Stimulated activated CD4-positive, alpha-beta T cell treated with anti-CD3 and anti-CD28 coated beads, Interleukin-1b, Interleukin-23, amount 100 ng/mL, for 1 hour (primary cell): ENCODE data around the gene DGAT2.

Experiments
- DNase-seq, 2 donors: peaks; one replicate each; pipeline ENCODE4 v3.0.0-alpha.2; 2020; ENCODE audit warnings: low read depth in 2 of 2

The DGAT2 gene

GRCh38 chr11:75801362-75802020, 32.9 kb downstream of the DGAT2 start:
- DNase-seq, result no peak

- DNase-seq, result no peak
Measured at GRCh38 chr11:75802021-75802912, 33.7 kb downstream of the DGAT2 start.

- DNase-seq, result peak in 1 of 2 donors; percentile 59
Measured at GRCh38 chr11:75802913-75803820, 34.6 kb downstream of the DGAT2 start.

DNA sequence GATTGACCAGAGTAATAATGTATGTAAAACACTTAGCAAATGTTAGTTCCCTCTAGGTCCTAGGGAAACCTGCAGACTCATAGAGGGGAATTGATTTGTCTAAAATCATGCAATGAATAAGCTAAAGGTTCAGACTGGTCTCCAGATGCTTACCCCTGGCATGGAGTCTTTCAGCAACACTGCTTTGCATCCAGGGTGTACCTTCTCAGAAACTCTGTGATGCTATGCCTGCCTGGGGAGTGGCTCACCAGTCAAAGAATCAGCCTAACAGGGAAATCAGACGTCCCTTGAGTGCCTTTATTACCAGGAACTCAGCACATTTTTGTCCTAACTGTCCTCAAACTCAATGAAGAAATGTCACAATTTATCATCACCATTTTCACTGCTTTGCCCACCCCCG, 40.5 kb downstream of the DGAT2 start:
- DNase-seq, result no peak

GRCh38 chr11:75809991-75810390, 41.4 kb downstream of the DGAT2 start:
- DNase-seq, result no peak

DNA sequence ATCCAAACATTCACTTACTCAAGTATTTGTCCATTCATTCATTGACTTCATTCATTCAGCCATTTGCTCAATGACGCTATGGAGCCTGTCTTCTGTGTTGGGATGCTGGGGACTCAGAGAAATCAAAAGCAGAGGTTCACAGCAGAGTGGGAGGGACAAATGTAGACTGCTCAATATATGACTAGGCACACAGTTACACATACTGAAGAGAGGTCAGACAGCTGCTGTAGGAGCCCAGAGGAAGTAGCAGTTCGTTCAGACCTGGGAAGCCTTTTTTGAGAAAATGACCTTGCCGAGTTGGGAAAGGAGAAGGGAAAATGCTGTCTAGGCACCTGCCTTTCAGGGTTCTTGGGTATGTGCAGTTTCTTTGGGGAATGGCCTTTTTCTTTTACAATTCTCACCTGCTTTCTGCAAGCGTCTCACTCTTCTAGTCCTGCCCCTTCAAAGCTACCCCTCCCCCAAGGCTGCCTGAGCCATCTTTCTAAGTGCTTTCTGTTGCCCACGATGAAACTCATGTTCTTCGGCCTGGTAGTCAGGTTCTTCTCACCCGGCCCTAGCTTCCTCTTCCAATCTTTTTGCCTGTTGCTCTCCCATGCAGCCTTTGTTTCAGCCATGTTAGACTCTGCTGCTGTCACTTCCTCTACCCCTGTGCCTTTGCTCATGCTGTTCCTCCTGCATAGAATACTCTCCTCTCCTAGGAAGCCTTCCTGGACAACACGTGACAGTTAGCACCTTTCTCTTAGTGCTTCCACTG, 42.2 kb downstream of the DGAT2 start:
- no peak for DNase-seq

DNA sequence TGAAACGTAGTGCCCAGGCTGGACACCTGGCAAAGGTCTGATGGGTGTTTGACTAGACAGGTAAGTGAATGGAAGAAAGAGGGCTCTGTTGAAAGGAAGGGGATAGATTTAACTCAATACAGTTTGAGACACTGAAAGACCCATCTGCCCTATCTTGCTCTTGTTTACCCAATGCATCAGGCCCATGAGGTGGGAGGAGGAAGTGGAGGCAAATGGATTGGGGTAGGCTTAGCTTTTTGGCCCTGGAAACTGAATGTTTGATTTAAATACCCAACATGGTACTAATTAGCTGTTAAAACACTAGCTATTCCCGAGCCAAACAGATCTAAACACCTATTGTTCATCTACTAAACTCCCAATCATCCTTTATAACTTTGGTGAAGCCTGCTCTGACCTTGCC, 42.9 kb downstream of the DGAT2 start:
- no peak for DNase-seq

- DNase-seq, result no peak
Measured at GRCh38 chr11:75812542-75813040, 44.0 kb downstream of the DGAT2 start.

GRCh38 chr11:75813124-75813523, 44.5 kb downstream of the DGAT2 start:
- no peak for DNase-seq

- DNase-seq, result no peak
Measured at GRCh38 chr11:75813622-75814039, 45.1 kb downstream of the DGAT2 start.

GRCh38 chr11:75814363-75814676, 45.7 kb downstream of the DGAT2 start:
- DNase-seq, result no peak

- DNase-seq, result peak; percentile 93 to 97
Measured at GRCh38 chr11:75814677-75815344, 46.2 kb downstream of the DGAT2 start, which contains the start of gene UVRAG. Gene UVRAG (plus strand): TSS chr11:75815210. CDS start chr11:75815408, 198 bp downstream.

DNA sequence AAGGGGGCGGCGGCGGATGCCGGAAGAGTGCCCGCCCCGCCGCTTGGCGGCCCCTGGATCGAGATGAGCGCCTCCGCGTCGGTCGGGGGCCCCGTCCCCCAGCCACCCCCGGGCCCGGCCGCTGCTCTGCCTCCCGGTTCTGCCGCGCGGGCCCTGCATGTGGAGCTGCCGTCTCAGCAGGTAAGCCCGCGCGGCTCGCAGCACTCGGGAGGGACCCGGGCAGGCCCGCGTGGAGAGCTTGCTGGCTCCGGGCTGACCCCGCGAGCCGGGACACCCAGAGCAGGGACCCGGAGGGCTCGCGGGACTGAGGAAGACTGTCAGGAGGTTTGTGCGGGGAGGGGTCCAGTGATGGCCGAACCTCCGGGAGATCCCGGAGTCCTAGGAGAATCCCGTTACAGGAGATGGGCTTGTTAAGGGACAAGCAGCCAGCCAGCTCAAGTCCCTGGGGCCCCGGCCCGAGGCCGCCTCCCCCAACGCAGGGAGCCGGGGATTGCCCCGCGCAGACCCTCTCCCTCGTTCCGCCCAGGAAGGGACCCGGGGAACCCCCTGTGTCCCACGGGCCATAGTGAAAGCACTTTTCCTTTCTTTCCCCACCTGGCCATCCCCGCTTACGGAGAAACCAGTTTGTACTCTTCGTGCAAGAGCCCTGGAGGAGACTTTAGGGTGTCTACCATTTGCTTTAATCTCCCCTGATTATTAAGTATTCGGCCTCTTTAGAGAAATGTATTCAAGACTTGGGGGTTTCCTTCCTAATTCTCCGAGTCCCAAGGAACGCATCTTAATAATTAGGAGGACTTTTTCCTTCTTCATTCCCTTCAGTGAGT, 47.0 kb downstream of the DGAT2 start:
- DNase-seq, result peak in 1 of 2 donors; percentile 24

GRCh38 chr11:75816561-75817239, 48.1 kb downstream of the DGAT2 start:
- DNase-seq, result no peak

DNA sequence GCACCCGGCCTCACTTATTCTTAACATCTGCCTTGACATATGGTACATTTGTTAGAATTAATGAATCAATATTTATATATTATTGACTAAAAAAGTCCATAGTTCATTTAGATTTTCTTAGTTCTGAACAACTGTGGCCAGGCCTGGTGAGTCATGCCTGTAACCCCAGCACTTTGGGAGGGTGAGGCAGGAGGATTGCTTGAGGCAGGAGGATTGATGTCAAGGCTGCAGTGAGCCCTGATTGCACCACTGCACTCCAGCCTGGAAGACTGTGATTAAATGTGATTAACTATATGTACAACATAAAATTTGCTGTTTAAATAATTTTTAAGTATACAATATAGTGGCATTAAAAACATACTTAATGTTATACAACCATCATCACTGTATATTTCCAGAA, 52.1 kb downstream of the DGAT2 start:
- DNase-seq, result no peak

DNA sequence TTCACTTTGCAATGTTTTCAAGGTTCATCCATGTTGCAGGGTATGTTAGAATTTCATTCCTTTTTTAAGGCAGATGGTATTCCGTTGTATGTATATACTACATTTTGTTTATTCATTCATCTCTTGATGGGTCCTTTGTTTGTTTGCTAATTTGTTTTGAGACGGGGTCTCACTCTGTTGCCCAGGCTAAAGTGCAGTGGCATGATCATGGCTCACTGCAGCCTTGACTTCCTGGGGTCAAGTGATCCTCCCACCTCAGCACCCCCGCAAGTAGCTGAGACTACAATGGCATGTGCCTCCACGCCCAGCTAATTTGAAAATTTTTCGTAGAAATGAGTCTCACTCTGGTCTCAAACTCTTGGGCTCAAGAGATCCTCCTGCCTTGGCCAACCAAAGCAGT, 52.6 kb downstream of the DGAT2 start:
- no peak for DNase-seq

DNA sequence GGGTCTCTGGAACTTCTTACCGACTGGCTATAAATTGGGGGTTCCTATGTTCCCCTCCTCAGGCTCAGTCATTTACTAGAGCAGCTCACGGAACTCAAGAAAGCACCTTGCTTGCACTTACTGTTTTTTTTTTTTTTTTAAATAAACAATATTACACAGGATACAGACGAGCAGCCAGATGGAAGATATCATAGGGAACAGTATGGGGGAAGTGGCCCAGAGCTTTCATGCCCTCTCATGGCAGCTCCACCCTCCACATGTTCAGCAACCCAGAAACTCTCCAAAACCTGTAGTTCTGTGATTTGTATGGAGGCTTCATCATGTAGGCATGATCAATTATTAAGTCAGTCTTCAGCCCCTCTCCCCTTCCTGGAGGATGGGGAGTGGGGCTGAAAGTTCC, 54.0 kb downstream of the DGAT2 start:
- DNase-seq, result no peak

DNA sequence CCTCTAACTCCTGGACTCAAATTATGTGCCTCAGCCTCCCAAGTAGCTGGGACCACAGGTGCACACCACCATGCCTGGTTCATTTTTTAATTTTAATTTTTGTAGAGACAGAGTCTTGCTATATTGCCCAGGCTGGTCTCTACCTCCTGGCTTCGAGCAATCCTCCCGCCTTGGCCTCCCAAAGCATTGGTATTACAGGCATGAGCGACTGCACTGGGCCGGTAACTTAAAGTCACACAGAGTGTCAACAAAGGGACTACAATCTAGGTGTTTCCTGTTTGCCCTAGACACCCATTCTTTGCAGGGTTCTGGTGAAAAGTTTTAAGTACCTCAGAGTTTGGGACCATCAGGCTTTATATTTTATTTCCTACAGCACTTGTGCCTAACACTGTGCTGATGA, 54.8 kb downstream of the DGAT2 start:
- DNase-seq, result no peak

- DNase-seq, result no peak
Measured at GRCh38 chr11:75823946-75824345, 55.4 kb downstream of the DGAT2 start.
